ENCODE measurements around the gene ESRRA. TPM values are rescaled to one million over a fixed set of nuclear protein-coding genes. Genes with fewer than 3 reads are reported as not detected.

ESRRA gene
- total and polyA plus RNA-seq, 9 of the 15 experiments (the other 6 are each of a cell fraction or from before 2014, with no cell fraction given), result 0.27 to 89.7 (median 23.7) TPM

DNA sequence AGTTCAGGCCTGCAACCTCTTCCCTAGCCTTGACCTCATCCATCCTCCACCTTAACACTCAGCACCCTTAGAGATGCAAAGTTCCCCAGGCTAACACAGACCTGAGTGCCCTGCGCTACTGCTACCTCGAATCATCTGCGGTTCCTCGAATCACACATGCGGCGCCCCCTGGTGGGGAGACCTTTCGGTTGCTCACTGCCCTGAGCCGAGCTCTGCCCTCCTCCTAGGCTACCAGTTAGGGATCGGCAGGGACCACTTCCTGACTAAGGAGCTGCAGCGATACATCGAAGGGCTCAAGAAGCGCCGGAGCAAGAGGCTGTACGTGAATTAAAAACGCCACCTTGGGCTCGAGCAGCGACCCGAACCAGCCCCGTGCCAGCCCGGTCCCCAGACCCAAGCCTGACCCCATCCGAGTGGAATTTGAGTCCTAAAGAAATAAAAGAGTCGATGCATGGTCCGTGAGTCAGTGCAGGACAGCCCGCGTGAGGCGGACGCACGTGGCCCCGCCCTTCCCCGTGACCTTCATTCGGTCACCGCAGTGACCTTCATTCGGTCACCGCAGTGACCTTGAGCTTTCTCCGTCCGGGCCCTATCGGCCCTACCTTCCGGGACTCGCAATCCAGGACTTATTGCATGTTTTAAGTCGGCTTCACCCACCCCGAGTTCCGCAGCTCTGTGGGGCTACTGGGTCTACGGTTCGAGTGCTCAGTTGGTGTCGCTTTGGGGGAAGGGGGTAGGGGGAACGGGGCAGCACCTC lies 830 bp upstream of the ESRRA start (continued):
- TF ChIP-seq REST (IDR thresholded peaks at IDR 0.05; ENCODE audit: borderline replicate concordance) (peak; percentile 51), REST (CRISPR knock-in tag; IDR thresholded peaks at IDR 0.05; ENCODE audit: low read depth) (0 out of 2 replicates have a peak, but pooled peaks have one; percentile 68), ZNF121 (CRISPR knock-in tag; conservative IDR thresholded peaks at IDR 0.05) (no peak), POLR2H (tag; IDR thresholded peaks at IDR 0.05; ENCODE audit: low read depth) (peak; percentile 78), JUND (IDR thresholded peaks at IDR 0.05; ENCODE audit: borderline replicate concordance, low read depth, low read length) (0 out of 2 replicates have a peak, but pooled peaks have one; percentile 34), JUND (tag; IDR thresholded peaks at IDR 0.05; ENCODE audit: borderline replicate concordance, low read depth, low read length) (peak; percentile 61; the same call in 2 of the 3 replicates), NR2C1 (IDR thresholded peaks at IDR 0.05) (peak; percentile 80), NR2C1 (tag; IDR thresholded peaks at IDR 0.05) (peak; percentile 85), L3MBTL2 (IDR thresholded peaks at IDR 0.05) (peak; percentile 89)
- TF ChIP-seq, protein P1, sequence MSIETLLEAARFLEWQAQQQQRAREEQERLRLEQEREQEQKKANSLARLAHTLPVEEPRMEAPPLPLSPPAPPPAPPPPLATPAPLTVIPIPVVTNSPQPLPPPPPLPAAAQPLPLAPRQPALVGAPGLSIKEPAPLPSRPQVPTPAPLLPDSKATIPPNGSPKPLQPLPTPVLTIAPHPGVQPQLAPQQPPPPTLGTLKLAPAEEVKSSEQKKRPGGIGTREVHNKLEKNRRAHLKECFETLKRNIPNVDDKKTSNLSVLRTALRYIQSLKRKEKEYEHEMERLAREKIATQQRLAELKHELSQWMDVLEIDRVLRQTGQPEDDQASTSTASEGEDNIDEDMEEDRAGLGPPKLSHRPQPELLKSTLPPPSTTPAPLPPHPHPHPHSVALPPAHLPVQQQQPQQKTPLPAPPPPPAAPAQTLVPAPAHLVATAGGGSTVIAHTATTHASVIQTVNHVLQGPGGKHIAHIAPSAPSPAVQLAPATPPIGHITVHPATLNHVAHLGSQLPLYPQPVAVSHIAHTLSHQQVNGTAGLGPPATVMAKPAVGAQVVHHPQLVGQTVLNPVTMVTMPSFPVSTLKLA (conservative IDR thresholded peaks at IDR 0.05), result peak; percentile 86 to 87
- TF ChIP-seq, protein P2, sequence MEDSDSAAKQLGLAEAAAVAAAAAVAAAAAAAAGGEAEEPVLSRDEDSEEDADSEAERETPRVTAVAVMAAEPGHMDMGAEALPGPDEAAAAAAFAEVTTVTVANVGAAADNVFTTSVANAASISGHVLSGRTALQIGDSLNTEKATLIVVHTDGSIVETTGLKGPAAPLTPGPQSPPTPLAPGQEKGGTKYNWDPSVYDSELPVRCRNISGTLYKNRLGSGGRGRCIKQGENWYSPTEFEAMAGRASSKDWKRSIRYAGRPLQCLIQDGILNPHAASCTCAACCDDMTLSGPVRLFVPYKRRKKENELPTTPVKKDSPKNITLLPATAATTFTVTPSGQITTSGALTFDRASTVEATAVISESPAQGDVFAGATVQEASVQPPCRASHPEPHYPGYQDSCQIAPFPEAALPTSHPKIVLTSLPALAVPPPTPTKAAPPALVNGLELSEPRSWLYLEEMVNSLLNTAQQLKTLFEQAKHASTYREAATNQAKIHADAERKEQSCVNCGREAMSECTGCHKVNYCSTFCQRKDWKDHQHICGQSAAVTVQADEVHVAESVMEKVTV (CRISPR knock-in tag; IDR thresholded peaks at IDR 0.05), result 0 out of 2 replicates have a peak, but pooled peaks have one; percentile 20
